H1 (cell line): ENCODE measurements around the gene GSTT4. TPM values are rescaled to one million over a fixed set of nuclear protein-coding genes. Genes with fewer than 3 reads are reported as not detected.
"Not testable (repeated sequence)": the region's sequence is repeated elsewhere in the genome, so short reads cannot be mapped to it uniquely, and the experiment has no call there.

Experiments
- CTCF ChIA-PET: fragments of 300-600 bp; sonication (Branson Sonifier 250); formaldehyde crosslinking; loops from one replicate; lab custom pipeline; 2021; ENCODE audit not compliant: partially characterized antibody; lab: Charles Lee
- POLR2A ChIA-PET: fragments of 300-600 bp; sonication (Branson Sonifier 250); formaldehyde crosslinking; loops from one replicate; lab custom pipeline; 2021; ENCODE audit warnings: inconsistent platforms; ENCODE audit not compliant: partially characterized antibody; lab: Charles Lee
- DNase-seq, 2 experiments: peaks; one replicate each; pipeline versions ENCODE4 v3.0.0 to v3.0.0-alpha.2; 2010 to 2022; ENCODE audit warnings: low spot score in 2 of 2, low read depth in 1 of 2, mixed read lengths in 1 of 2
- FAIRE-seq: peaks from 2 replicates; lab custom pipeline; 2011; peaks lifted over from hg19 to GRCh38; lab: Jason Lieb, UNC
- H2AFZ ChIP-seq: 2 replicates; pipeline ENCODE4 v1.8.1; 2012; ENCODE audit warnings: low read length, inconsistent platforms
- H2AK5ac ChIP-seq: 2 replicates; pipeline ENCODE4 v1.6.1; 2013; ENCODE audit warnings: low read depth, low read length
- H2BK120ac ChIP-seq: replicated peaks from 2 replicates; pipeline ENCODE3; 2013; ENCODE audit warnings: low read depth, low read length, inconsistent platforms
- H2BK12ac ChIP-seq: 2 replicates; pipeline ENCODE4 v1.6.1; 2013; ENCODE audit warnings: low read depth, low read length
- H2BK15ac ChIP-seq: 2 replicates; pipeline ENCODE4 v1.6.1; 2013; ENCODE audit warnings: low read length
- H2BK20ac ChIP-seq: 2 replicates; pipeline ENCODE4 v1.6.1; 2013; ENCODE audit warnings: low read length
- H2BK5ac ChIP-seq: 2 replicates; pipeline ENCODE4 v1.6.1; 2013; ENCODE audit warnings: low read depth, low read length
- H3K14ac ChIP-seq: 2 replicates; pipeline ENCODE4 v1.6.1; 2013; ENCODE audit warnings: inconsistent platforms; ENCODE audit not compliant: insufficient read length
- H3K18ac ChIP-seq: 2 replicates; pipeline ENCODE4 v1.6.1; 2013; ENCODE audit warnings: low read length; ENCODE audit errors: extremely low read depth
- H3K23ac ChIP-seq: 2 replicates; pipeline ENCODE4 v1.6.1; 2013; ENCODE audit warnings: inconsistent platforms; ENCODE audit not compliant: insufficient read length
- H3K23me2 ChIP-seq: 2 replicates; pipeline ENCODE4 v1.6.1; 2013; ENCODE audit warnings: low read depth, low read length
- H3K27ac ChIP-seq: 2 replicates; pipeline ENCODE4 v1.6.1; 2011; ENCODE audit warnings: low read depth, low read length, inconsistent platforms
- H3K27me3 ChIP-seq, 4 experiments: replicated peaks in 1 of 4; 1 replicate in 1 of 4; 2 replicates in 3 of 4; pipeline versions ENCODE4 v1.6.1 to v1.8.1; 2011 to 2013; ENCODE audit warnings: low read length in 3 of 4, mild to moderate bottlenecking in 3 of 4, inconsistent platforms in 2 of 4, mixed read lengths in 2 of 4, moderate library complexity in 1 of 4; ENCODE audit not compliant: control insufficient read depth in 3 of 4, insufficient read depth in 3 of 4; ENCODE audit errors: extremely low read depth in 1 of 4
- H3K36me3 ChIP-seq, 4 experiments: 2 replicates each; pipeline versions ENCODE4 v1.6.1 to v1.8.1; 2011 to 2013; ENCODE audit warnings: mild to moderate bottlenecking in 4 of 4, low read length in 3 of 4, moderate library complexity in 2 of 4, control low read depth in 1 of 4, inconsistent platforms in 1 of 4; ENCODE audit not compliant: insufficient read depth in 4 of 4, control insufficient read depth in 2 of 4
- H3K4ac ChIP-seq: replicated peaks from 2 replicates; pipeline ENCODE3; 2013; ENCODE audit warnings: low read length, low read depth, mixed read lengths, inconsistent platforms; ENCODE audit not compliant: insufficient read length
- H3K4me1 ChIP-seq, 4 experiments: replicated peaks in 1 of 4; 1 replicate in 1 of 4; 2 replicates in 3 of 4; pipeline versions ENCODE4 v1.6.1 to v1.8.1; 2011 to 2013; ENCODE audit warnings: low read length in 3 of 4, inconsistent platforms in 2 of 4, mixed read lengths in 1 of 4; ENCODE audit not compliant: insufficient read depth in 4 of 4, control insufficient read depth in 3 of 4
- H3K4me2 ChIP-seq, 2 experiments: 2 replicates each; pipeline versions ENCODE4 v1.6.1 to v1.8.1; 2011 to 2013; ENCODE audit warnings: low read depth in 2 of 2, low read length in 2 of 2, control low read depth in 1 of 2, inconsistent platforms in 1 of 2, mild to moderate bottlenecking in 1 of 2; ENCODE audit not compliant: insufficient read depth in 1 of 2
- H3K4me3 ChIP-seq, 4 experiments: fragments of 200-600, 300-600 bp in 1 of 4; sonication (generic), shearing (Covaris generic), sonication (Bioruptor Twin) in 1 of 4; 2 replicates each; pipeline versions ENCODE4 v1.5.1 to v1.8.1; 2011 to 2016; ENCODE audit warnings: low read length in 4 of 4, low read depth in 3 of 4, control low read depth in 2 of 4, inconsistent platforms in 2 of 4, mild to moderate bottlenecking in 2 of 4, mixed read lengths in 1 of 4, moderate library complexity in 1 of 4; ENCODE audit not compliant: insufficient read depth in 2 of 4; ENCODE audit errors: extremely low read depth in 1 of 4
- H3K56ac ChIP-seq: replicated peaks from 2 replicates; pipeline ENCODE3; 2013; ENCODE audit warnings: low read depth, mild to moderate bottlenecking, mixed read lengths, low read length, inconsistent platforms; ENCODE audit not compliant: insufficient read length
- H3K79me1 ChIP-seq: 2 replicates; pipeline ENCODE4 v1.6.1; 2013; ENCODE audit warnings: low read depth, low read length, control low read depth
- H3K79me2 ChIP-seq, 2 experiments: 2 replicates each; pipeline versions ENCODE4 v1.6.1 to v1.8.1; 2012 to 2013; ENCODE audit warnings: low read length in 2 of 2, mild to moderate bottlenecking in 2 of 2, inconsistent platforms in 1 of 2; ENCODE audit not compliant: insufficient read depth in 2 of 2, control insufficient read depth in 1 of 2
- H3K9ac ChIP-seq, 4 experiments: replicated peaks in 1 of 4; 1 replicate in 1 of 4; 2 replicates in 3 of 4; pipeline versions ENCODE4 v1.6.1 to v1.8.1; 2011 to 2013; ENCODE audit warnings: low read depth in 3 of 4, low read length in 3 of 4, control low read depth in 2 of 4, mild to moderate bottlenecking in 2 of 4, moderate library complexity in 2 of 4, inconsistent platforms in 1 of 4; ENCODE audit errors: extremely low read depth in 1 of 4
- H3K9me3 ChIP-seq, 2 experiments: 2 replicates each; pipeline versions ENCODE4 v1.6.1 to v1.8.1; 2012 to 2013; ENCODE audit warnings: mild to moderate bottlenecking in 2 of 2, moderate library complexity in 2 of 2, control low read depth in 1 of 2, inconsistent platforms in 1 of 2, low read depth in 1 of 2, low read length in 1 of 2, mixed read lengths in 1 of 2; ENCODE audit not compliant: insufficient read depth in 2 of 2
- H4K20me1 ChIP-seq, 2 experiments: replicated peaks in 1 of 2; 2 replicates each; pipeline versions ENCODE3 to v1.8.1; 2011 to 2013; ENCODE audit warnings: inconsistent platforms in 2 of 2, low read length in 2 of 2, mild to moderate bottlenecking in 1 of 2; ENCODE audit not compliant: insufficient read depth in 2 of 2, control insufficient read depth in 1 of 2
- H4K5ac ChIP-seq: 2 replicates; pipeline ENCODE4 v1.6.1; 2013; ENCODE audit warnings: low read length, low read depth, mixed read lengths, inconsistent platforms; ENCODE audit not compliant: insufficient read length
- H4K8ac ChIP-seq: 2 replicates; pipeline ENCODE4 v1.8.0; 2013; ENCODE audit warnings: mild to moderate bottlenecking, moderate library complexity, low read length, inconsistent platforms; ENCODE audit not compliant: insufficient read depth; ENCODE audit errors: extremely low read depth
- H4K91ac ChIP-seq: replicated peaks from 2 replicates; pipeline ENCODE3; 2013; ENCODE audit warnings: low read length, mixed read lengths, inconsistent platforms; ENCODE audit not compliant: insufficient read length
- WGBS, 2 experiments: shearing (Covaris generic) in 1 of 2; methylation state at CpG; one replicate each; pipeline versions ENCODE4 v1.1.6 to v1.1.7; 2013 to 2015; ENCODE audit warnings: low lambda C conversion rate in 2 of 2, mixed read lengths in 2 of 2, inconsistent platforms in 1 of 2, low coverage in 1 of 2, missing lambda C conversion rate in 1 of 2; ENCODE audit not compliant: insufficient replicate concordance in 2 of 2, insufficient coverage in 1 of 2, insufficient read length in 1 of 2; ENCODE audit errors: extremely low coverage in 1 of 2, missing lambda C conversion rate in 1 of 2; 5-methylcytosine and 5-hydroxymethylcytosine counted together
- polyA plus RNA-seq, 7 experiments: library from polyadenylated mRNA; depleted of rRNA in 3 of 7; stranded (reverse) in 5 of 7; unstranded in 2 of 7; fragments of >200 nt in 5 of 7; fragments of 200-250 nt in 2 of 7; gene quantifications; 1 replicate in 5 of 7; 2 replicates in 1 of 7; 4 replicates in 1 of 7; pipeline versions ENCODE4 v1.2.1 to v1.2.3, GENCODE V29; 2011 to 2013; ENCODE audit warnings: missing spikeins in 2 of 7, mixed read lengths in 2 of 7
- total RNA-seq: library from RNA; stranded (reverse); fragmentation: NEBNext Ultra II Directional; extraction: Animal tissue kit (Norgen Biotek cat#: 25700); gene quantifications from 2 replicates; pipeline ENCODE4 v1.2.1, GENCODE V29; 2021

GSTT4 gene
- total and polyA plus RNA-seq, 2 of the 8 experiments (the other 6 are each of a cell fraction or from before 2014, with no cell fraction given): 0.14 TPM; not detected in 1

GRCh38 chr22:23953485-23953884, 51.8 kb downstream of the GSTT4 start:
- H3K23ac ChIP-seq, H4K5ac ChIP-seq, H3K4ac ChIP-seq, H3K23me2 ChIP-seq, H4K20me1 ChIP-seq, POLR2A ChIA-PET, H4K8ac ChIP-seq, H3K9ac ChIP-seq, H3K4me3 ChIP-seq, H2AFZ ChIP-seq, H3K79me2 ChIP-seq, H3K27ac ChIP-seq, DNase-seq, H3K79me1 ChIP-seq, CTCF ChIA-PET, H3K18ac ChIP-seq, H4K91ac ChIP-seq, H3K4me2 ChIP-seq, H2BK120ac ChIP-seq, H3K27me3 ChIP-seq, H2BK15ac ChIP-seq, H3K56ac ChIP-seq, FAIRE-seq, H3K36me3 ChIP-seq, H3K9me3 ChIP-seq, H3K14ac ChIP-seq: not testable (repeated sequence)
- WGBS, 2 experiments: 78% methylated on average over 4 of the region's 4 CpGs; no CpG with 5 or more reads in 1 of the 2 experiments
- peaks cover 3 to 10% (median 6%) of the 10 kb centered on the region in 4 experiments for H3K4me1 ChIP-seq
- peak overlapping the region; percentile 90; the same call in 1 of the 2 replicates for H2AK5ac ChIP-seq
- H2BK12ac ChIP-seq: peak overlapping the region; percentile 92; the same call in 1 of the 2 replicates
- 0 out of 2 replicates have a peak overlapping the region, but pooled peaks have one; percentile 15 for H2BK20ac ChIP-seq
- peak overlapping the region; percentile 60; the same call in 1 of the 2 replicates for H2BK5ac ChIP-seq
